Measurements from ENCODE around the gene MAGIX.
"Not testable (repeated sequence)": the region's sequence is repeated elsewhere in the genome, so short reads cannot be mapped to it uniquely, and the experiment has no call there.

The MAGIX gene

DNA sequence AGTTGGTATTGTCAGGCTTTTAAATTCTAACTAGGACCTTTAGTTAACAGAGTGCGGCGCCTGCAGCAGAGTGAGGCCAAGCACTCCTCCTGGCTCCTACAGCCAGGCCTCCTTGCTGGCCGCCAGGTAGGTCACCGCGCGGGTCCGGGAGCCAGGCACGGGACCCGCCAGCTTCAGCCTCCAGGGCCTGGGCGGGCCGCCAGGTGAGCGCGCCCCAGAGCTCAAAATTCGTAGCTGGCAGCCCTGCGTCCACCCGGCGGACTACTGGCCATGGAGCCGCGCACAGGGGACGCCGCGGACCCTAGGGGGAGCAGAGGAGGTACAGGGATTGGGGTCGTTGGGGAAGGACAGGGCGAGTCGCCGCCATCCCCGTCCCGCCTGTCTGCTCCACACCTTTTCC is at the start of gene MAGIX:
Gene MAGIX (plus strand): TSS at position 139 of the 400 bp plus-strand sequence. CDS start 132 bp downstream, at position 271.
- DNase-seq: no peak

DNA sequence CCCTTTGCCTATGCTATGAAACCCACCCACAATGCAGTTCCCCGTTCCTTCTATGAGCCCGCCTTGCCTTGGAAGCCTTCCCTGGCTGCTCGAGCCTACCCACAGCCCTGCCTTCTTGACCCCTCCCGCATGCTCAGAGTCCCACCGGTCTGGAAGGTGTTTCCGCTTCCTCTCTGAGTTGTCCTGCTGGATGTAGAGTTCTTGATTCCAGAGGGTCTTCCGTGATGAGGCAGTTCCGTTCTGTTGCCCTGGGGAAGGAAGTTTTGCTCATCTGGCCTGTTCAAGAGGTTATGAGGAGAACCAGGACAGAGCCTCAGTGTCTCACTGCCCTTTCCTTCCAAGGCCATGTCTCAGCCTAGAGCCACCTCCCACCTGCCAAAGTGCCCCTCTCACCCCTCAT is 46.5 kb upstream of the MAGIX start:
- DNase-seq: no peak

DNA sequence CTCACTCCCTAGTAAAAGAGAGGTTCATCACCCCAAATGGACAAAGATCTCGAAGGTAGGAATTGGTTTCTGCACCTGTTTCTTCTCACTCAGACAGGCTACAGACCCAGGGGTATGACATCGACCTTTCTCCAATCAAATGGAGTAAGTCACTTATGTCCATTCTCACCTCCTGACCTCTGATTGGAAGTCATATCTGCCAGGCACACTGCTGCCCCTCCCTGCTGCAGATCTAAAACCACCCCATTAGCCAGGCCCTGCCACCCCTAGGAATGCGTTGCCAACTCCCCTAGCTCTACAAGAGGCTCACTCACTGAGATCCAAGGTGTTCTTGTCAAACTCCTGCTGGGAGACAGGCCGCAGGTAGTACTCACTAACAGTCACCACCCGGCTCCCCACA is 45.8 kb upstream of the MAGIX start:
- no peak for DNase-seq

DNA sequence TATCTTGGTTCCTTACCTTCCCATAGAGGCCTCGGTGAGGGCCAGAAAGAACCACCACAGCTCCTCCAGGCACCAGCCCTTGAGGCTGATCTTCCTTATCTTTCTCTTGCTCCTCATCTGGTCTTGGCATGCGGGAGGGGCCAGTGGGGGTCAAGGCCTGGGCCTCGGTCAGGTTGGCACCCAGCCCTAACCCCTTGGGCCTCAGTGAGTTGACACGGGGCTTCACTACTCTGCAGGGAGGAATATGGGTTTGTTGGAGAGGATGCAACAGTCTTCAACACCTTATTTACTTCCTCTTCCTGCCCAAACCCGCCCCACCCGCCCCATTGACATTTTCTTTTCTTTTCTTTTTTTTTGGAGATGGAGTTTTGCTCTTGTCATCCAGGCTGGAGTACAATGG is 45.0 kb upstream of the MAGIX start:
- no peak for DNase-seq

DNA sequence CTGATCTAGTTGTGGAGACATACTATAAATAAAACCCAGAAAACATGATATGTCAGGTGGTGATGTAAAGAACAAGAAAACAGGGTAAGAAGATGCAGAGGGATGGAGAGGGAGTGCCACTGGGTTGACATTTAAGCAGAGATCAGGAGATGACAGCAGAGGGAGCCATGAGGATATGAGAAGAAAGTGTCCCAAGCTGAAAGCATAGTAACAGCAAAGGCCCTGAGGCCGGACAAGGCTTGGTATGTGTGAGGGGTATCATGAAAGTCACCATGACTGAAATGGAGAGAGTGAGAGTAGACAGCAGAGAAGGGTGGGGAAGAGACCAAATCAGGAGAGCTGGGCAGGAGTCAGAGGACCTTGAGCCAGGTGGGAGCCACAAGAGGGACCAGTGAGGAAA is 42.5 kb upstream of the MAGIX start:
- no peak for DNase-seq

DNA sequence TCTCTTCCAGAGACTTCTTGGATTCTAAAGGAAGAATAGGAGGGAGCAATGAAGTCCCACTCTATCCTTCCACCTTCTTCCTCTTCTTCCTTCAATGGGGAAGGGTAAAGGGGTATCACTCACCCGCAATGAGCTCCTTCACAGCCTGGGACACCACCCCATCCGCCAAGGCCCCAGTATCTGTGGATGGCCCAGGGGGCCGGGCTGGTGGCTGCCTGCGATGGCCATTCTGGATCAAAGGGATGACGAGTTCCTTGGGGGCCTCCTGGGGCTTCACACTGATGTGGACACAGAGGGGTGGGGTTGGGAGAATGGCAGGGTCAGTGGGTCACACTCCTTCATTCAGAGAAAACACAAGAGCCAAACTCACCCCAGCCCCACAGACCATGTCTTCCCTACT is 40.1 kb upstream of the MAGIX start:
- no peak for DNase-seq

DNA sequence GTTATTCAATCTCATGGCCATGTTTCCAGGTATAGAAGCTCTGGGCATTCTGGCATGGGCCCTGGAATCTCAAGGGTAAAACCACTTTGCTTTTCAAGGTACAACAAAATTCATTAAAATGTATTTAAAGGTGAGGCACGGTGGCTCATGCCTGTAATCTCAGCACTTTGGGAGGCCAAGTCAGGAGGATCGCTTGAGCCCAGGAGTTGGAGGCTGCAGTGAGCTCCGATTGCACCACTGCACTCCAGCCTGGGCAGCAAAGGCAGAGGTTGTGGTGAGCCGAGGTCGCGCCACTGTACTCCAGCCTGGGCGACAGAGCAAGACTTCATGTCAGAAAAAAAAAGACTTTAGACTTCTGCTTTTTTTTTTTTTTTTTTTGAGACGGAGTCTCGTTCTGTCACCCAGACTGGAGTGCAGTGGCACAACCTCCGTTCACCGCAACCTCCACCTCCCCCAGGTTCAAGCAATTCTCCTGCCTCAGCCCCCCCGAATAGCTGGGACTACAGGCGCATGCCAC is 34.8 kb upstream of the MAGIX start:
- peak; percentile 56 for DNase-seq

DNA sequence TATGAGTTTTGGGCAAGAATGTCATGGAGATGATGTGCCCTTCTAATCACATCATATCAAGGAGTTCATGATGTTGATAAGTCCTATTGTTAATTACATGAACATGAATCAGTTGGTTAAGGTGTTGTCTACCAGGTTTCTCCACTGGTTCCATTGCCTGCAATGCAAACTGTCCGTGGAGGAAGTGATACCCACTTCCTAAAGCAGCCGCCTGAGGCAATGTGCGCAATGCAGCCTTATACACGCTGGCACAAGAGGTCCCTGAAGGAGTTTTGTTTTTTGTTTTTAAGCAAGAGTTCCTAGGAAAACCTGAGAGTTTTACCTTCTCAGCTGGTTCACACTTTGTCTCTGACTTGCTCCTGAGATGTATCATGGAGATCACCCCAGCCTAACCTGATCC is 33.1 kb upstream of the MAGIX start:
- peak; percentile 1 for DNase-seq

DNA sequence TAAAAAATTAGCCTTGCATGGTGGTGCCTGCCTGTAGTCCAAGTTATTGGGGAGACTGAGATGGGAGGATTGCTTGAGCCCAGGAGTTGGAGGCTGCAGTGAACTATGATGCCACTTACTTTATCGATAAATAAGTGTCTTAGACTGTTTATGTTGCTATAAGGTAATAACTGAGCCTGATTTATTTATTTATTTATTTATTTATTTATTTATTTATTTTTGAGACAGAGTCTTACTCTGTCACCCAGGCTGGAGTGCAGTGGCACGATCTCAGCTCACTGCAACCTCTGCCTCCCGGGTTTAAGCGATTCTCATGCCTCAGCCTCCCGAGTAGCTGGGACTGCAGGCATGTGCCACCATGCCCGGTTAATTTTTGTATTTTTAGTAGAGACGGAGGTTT is 30.3 kb upstream of the MAGIX start:
- DNase-seq: not testable (repeated sequence)

DNA sequence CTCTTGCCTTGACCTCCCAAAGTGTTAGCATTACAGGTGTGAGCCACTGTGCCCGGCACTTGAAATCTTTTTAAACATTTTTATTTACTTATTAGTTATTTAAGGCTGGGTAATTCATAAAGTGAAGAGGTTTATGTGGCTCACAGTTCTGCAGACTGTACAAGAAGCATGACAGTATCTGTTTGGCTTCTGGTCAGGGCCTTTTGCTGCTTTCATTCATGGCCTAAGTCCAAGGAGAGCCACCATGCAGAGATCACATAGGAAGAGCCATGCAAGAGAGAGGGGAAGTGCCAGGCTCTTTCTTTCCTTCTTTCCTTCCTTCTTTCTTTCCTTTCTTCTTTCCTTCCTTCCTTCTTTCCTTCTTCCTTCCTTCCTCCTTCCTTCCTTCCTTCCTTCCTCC is 28.8 kb upstream of the MAGIX start:
- no peak for DNase-seq

DNA sequence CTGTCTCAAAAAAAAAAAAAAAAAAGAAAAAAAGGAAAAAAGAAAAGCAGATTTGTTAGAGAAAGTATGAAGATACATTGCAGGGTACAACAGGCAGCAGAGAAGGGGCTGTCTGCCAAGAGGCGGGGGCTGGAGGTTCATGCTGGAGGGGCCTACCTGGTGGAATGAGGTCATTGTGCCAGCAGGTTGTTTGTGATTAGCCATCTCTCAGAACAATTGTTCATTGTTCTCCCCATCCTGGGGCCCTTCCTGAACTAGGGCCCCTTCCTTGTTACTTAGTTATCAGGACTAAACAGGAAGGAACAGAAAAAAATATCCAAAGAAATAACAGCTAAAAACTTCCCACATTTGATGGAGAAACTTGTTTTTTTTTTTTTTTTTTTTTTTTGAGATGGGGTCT is 25.1 kb upstream of the MAGIX start:
- no peak for DNase-seq

DNA sequence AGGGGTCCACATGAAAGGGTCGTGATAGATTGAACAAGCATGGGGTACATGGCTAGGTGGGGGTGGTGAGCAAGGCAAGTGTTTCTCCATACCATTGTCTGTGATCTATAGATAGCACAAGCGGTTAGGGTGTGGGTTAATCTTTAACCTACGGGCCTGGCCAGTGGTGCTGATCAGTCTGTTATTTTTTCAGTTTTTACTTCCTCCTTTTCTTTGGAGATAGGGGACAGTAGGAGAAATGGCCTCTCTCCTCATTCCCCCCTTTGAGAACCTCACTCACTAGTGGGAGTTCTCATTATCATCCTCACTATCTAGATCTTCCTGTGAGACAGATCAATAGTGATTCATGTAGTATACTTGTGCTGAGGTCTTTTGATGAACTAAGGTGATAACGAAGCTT is 22.8 kb upstream of the MAGIX start:
- no peak for DNase-seq

DNA sequence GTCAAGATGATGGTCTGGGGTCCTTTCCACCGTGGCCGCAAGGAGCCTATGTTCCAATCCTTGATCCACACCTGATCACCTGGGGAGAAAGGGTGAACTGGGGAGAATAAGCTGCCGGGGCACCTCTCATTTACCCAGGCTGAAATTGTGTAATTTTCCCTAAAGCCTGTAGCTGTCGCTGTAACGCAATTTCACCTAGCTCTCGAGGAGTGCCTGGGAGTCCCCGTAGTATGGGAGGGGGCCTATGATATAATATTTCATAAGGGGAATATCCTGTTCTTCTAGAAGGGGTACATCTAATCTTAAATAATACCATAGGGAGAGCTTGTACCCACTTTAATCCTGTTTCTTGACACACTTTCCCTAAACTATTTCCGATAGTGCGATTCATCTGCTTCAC is 20.3 kb upstream of the MAGIX start:
- not testable (repeated sequence) for DNase-seq

DNA sequence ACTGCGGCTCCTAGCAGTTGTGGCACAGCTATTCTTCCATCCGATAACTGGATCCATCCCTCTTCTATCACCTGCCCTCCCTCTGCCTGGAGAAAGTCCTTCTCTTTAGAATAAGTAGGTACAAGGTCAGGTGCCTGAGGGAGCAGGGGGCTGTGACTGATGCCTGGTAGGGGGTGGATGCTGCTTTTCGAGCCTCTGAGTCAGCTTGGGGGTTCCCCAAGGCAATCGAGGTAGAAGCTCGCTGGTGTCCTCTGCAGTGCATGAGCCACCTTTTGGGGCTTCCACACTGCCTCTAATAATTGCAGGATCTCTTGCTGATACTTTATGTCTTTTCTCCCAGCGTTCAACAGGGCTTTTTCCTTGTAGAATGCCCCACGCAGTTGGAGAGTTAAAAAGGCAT is 19.4 kb upstream of the MAGIX start:
- DNase-seq: not testable (repeated sequence)

DNA sequence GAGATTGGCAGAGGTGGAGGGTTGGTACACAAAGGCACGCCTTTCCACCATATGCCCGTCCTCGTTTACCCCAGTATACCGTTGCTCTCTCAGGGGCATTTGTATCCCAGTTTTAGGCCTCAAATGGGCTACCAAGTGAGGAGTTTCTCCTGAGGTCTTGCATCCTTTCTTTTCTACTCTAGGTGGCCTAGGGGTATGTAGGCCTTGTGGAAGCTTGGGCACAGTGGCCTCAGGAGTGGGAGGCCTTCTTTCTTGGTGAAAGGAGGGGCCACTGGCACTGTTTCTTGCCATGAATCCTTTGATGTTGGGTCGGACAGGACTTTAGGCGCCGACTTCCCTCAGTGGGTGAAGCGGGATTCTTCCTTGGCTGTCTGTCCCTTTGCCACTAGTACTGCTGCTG is 15.3 kb upstream of the MAGIX start:
- DNase-seq: no peak

DNA sequence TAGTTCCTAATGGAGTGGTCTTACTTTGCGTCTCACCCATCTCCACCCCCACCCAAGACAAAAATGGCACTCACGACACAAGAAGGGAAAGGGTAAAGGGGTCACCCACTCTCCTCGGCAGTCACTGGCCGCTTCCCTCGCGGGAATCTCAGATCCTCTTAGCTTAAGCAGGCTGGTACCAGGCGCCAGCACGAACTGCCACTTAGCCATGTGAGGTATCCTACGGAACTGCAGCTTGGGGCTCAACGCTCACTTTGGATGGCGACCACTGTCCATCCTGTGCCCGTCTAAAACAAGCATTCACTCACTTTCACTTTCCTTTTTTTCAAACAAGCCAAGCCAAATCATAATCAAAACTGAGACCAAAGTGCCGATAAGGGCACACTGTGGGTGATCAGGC is 14.6 kb upstream of the MAGIX start:
- DNase-seq: no peak

DNA sequence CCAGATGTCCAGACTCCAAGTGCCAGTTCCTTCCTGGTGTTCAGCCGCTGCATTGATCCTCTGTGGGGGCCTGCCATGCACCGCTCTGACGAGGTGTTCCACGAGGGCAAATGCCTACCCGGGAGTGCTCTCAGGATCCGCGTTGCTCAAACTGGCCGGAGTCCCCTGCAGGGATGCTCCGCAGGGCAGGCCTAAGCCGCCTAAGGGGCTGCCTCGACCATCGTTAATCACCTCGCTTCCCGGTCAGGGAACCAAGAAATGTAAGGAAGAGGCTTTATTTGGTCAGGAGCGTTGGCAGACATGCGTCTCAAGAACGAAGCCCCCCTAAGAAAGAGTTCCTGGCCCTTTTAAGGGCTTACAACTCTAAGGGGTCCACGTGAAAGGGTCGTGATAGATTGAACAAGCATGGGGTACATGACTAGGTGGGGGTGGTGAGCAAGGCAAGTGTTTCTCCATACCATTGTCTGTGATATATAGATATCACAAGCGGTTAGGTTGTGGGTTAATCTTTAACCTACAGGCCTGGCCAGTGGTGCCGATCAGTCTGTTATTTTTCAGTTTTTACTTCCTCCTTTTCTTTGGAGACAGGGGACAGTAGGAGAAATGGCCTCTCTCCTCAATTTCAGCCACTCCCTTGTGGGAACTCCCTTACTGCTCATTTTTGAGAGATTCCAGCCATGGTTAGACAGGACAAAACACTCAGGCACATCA is 14.0 kb upstream of the MAGIX start:
- peak; percentile 13 for DNase-seq

DNA sequence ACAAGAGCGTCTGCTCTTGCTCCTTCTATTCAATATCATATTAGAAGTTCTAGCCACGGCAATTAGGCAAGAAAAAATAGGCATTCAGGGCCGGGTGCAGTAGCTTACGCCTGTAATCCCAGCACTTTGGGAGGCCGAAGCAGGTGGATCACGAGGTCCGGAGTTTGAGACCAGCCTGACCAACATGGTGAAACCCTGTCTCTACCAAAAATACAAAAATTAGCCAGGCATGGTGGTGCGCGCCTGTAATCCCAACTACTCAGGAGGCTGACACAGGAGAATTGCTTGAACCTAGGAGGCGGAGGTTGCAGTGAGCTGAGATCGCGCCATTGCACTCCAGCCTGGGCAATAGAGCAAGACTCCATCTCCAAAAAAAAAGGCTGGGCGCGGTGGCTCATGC is 13.3 kb upstream of the MAGIX start:
- DNase-seq: not testable (repeated sequence)

DNA sequence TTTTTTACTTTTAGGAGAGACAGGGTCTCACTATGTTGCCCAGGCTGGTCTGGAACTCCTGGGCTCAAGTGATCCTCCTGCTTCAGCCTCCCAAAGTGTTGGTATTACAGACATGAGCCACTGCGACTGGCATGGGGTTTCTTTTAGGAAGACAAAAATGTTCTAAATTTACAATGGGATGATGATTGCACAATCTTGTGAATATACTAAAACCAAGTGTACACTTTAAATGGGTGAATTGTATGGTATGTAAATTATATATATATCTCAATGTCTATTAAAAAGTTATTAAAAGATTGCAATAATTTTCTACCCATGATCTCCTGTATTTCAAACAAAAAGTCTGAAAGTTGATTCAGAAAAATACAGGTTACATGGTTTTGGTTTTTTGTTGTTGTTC is 9.1 kb upstream of the MAGIX start:
- no peak for DNase-seq

DNA sequence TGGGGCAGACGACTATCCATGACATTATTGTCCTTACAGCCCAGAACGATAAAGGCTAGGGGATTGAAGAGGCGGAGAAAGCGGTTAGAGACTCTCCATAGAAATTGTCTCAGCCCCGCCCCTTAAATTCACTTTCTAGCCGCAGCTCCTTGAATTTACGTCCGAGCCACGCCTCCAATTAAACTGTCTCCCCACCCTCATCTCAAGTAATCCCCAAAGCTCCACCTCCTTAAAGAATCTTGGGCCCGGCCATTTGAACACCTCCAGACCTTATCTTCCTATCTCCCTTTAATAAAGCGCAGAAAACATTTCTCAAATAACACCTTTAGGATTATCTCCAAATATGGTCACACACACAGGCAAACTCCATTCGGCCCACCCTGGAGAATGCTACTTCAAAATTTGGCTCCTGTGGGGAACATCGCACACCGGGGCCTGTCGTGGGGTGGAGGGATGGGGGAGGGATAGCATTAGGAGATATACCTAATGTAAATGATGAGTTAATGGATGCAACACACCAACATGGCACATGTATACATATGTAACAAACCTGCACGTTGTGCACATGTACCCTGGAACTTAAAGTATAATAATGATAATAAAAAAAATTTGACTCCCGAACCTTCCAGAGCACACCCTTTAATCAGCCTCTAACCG is 7.2 kb upstream of the MAGIX start:
- DNase-seq: peak; percentile 57

DNA sequence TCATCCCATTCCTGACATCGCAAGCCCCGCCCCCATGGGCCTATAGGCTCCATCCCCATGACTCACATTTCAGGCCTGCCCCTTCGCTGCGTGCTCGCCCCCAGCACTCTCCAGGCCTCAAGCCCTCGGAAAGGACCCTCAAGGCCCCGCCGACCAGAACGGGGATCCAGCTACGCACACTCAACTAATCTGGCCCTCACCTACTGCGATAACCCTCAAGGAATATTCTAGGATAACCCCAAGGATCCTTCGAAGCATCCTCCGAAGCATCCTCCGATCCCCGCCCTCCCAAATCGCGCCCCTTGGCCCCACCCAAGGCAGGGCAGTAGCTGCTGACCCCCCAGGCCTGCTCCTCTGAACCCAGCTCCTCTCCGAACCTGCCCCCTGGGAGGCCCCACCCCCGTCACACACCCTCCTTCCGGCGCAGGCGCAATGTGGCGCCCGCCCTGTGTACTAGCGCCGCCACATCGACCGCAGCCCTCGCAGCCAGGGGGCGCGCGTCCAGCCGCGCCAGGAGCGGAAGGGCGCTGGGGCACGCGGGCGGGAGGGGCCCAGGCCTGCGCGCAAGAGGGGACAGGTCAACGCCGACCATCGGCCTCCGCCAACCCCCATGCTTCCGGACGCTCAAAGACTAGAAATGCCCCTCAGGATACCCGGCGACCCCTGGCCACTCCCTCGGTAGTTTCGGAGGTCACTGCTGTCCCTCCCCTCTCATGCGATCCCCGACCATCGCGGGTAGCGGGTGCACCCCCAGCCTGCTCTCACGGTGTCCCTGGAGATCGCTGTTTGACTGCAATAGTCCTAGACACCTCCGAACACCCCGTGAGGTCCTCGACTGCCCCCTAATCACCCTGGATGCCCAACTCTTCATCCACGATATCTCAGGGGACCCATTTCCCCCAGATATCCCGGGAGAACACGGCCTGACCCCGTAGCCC is 6.4 kb upstream of the MAGIX start:
- peak; percentile 42 for DNase-seq

DNA sequence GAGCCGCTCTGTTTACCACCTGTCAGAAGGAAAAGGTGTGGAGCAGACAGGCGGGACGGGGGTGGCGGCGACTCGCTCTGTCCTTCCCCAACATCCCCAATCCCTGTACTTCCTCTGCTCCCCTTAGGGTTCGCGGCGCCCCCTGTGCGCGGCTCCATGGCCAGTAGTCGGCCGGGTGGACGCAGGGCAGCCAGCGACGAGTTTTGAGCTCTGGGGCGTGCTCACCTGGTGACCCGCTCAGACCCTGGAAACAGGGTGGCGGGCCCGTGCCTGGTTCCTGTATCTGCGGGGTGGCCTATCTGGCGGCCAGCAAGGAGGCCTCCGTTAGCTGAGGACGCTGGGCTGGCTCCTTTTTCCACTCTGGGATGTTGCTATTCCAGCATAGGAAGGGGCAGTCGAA is 5.4 kb upstream of the MAGIX start:
- DNase-seq: no peak

DNA sequence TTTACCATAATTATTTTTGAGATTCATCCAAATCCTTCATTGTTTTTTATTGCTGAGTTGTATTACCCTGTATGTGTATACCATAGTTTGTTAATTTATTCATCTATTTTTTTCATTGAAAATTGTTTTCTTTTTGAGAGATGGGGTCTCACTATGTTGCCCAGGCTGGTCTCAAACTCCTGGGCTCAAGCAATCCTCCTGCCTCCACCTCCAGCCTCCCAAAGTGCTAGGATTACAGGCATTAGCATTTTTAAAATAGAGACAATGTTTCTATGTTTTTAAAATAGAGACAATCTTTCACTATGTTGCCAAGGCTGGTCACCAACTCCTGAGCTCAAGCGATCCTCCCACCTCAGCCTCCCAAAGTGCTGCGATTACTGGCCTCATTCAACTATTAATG is 1.6 kb upstream of the MAGIX start:
- no peak for DNase-seq

DNA sequence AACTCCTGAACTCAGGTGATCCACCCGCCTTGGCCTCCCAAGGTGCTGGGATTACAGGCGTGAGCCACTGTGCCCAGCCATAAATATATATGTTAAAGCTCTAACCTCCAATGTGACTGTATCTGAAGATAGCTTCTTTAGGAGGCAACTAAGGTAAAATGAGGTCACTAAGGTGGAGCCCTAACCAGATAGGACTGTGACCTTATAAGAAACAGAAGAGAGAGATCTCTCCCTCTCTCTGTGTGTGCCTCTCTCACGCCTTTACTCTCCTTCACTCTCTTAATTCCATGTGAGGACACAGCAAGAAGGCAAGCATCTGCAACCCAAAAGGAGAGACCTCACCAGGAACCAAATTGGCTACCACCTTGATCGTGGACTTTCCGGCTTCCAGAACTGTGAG is 926 bp upstream of the MAGIX start:
- DNase-seq: no peak
